Hematopoietic multipotent progenitor cell treated with erythropoietin and hydrocortisone succinate and interleukin-3 and kit ligand, for 8 days (in vitro differentiated cells): ENCODE measurements around the gene BNC2.

Experiments
- DNase-seq: peaks from one replicate; pipeline ENCODE4 v3.0.0-alpha.2; 2015

Gene BNC2

DNA sequence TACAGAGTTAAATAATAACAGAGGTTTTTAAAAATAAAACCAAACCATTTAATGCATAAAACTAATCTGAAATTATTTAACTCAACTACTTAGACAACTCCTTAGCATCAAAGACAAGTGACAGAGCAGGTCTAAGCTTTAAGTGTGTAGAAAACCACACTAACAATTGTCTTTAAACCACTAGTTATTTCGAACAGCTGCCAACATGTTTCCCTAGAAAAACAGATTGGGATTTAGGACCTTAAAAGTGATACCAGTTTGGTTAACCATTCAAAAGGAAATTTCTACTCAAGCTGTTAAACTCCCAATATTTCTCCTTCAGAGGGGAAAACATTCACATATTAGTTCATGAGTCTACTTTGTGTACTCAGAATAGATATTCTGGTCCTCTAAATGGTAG is 208.7 kb downstream of the BNC2 start:
- DNase-seq, result no peak

DNA sequence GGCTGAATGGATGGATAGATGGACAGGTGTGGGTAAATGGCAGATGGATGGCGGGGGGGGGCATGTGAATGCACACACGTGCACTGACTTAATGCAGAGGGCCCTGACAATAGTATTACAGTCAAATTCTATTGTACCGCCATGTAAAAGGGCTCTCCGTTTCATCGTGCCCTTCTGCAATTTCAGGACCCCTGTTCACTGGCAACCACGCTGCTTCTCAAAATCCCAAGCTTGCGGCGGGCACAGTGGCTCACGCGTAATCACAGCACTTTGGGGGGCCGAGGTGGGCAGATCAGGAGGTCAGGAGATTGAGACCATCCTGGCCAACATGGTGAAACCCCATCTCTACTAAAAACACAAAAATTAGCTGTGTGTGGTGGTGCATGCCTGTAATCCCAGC is 211.4 kb downstream of the BNC2 start:
- no peak for DNase-seq

DNA sequence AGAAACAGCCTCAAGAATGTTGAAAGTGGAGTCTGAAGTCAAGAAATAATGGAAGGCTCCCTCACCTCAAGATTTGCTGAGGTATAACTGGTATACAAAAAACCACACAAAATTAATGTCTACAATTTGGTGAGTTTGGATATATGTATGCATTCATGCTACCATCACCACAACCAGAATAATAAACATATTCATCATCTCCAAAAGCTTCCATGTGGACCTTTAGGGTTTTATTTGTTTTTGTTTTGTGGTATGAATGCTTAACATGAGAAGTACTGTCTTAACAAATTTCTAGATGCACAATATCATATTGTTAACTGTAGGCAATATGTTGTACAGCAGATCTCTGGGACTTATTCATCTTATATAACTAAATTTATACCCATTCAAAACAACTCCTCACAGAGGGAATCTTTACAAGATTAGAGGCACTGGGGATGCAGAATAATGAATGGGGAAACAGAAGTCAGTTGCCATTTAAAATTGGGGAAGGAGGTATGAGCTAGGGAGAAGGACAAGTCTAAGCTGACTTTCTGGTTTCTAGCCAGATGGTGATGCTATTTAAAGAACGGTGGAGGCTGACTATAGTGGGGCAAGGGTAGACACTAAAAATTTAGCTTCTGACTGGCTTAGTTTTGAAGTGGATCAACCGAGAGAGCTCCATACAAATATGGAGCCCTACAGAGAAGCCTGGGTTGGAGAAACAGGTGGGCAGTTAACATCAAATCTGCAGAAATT is 213.9 kb downstream of the BNC2 start:
- no peak for DNase-seq

DNA sequence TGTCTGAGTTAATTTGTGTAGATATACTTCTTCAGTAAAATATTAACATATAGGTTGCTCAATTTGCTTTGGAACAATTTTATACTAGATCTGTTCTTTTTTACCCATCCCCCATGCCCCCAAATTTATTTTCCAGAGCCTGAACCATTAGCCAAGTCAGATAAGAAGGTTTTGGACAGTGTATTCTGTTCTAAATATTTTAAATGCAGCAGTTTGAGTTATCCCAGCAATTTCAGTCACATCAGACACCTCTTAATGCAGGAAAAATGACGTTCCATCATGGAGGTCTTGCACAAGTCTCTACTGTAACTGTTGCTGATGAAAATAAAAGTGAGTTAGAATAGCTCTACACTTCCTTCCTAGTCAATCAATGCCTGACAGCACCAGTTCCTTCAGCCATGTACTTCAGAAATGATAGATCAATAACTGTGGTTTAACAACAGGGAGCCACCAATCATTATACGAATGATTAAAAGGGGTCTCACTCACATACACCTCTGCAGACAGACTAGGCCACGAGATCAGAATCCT is 215.8 kb downstream of the BNC2 start:
- no peak for DNase-seq

DNA sequence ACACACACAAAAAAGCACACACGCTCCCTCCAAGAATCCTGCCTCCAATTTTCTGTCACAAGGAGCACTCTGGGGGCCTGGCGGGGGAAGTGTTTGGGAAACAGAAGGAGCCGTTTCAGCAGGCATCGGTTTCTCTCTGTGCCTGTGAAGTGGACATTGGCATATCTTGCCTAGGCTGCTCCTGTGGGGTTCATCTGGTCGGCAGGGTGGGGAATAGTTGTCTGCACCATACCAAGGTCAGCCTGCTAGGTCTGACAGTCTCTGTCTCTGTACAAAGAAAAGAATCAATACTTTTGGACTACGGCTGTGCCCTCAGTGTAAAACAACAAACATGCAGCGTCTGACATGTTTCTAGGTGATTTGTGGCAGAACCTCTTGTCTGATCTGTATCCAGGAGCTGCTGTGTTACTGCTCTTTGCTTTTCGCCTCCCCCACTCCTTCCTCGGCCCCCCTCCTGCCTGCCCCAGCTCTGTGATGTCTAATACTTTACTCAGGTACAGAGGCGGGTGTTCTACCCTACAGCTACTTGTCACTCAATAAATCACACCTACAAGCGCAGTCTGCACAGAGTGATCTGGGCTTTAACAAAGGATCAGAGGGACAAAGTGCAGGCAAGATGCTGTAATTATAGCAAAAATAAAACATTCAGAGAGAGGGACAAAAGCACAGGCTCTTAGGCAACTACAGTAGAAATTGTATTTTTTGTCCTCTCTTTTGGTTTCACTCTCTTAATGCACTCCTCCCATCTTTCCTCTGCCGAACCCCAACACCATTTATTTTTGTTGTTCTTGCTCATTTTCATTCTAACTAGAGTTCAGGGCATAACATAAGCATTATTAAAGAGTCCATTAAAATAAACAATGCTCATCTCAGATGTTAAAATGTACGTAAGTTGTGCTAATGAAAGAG is 216.7 kb downstream of the BNC2 start:
- no peak for DNase-seq

DNA sequence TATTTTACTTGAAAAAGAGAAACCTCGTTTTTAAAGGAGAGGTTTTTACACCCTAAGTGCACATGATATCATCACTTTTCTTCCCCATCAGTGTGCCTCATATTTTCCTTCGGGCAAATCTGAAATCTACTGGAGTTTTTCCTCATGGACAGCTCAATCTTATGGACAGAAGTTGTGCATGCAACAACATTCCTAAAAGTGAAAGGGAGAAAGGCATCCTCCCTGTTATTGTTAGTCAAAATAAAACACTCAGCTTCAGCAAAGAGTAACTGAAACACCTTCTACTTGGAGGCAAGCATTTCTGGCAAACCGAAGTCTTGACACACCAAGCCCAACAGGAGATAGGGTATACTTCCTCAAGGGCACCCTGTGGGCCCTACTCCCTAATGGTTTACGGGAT is 217.9 kb downstream of the BNC2 start:
- no peak for DNase-seq

DNA sequence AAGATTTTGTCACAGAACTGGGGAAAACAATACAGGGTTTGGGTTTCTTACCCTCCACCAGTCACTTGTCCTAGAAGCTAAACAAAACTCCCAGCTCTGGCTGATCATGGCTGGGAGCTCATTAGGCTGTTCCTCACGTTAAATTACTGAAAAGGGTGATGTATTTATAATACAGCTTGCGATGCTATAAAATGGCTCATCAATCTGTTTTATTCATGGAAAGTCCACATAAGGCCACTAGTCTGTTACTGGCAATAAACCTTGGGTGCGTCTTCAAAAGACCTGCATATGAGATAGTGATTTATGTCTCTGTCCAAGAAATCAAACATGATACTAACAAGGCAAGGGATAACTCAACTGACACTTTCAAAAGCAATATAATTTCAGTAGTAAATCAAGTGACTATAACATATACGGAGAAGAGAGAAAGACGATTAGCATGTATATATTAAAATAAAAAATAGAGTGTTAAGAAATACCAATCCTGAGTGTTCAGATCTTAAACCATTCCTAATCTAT is 219.0 kb downstream of the BNC2 start:
- no peak for DNase-seq

DNA sequence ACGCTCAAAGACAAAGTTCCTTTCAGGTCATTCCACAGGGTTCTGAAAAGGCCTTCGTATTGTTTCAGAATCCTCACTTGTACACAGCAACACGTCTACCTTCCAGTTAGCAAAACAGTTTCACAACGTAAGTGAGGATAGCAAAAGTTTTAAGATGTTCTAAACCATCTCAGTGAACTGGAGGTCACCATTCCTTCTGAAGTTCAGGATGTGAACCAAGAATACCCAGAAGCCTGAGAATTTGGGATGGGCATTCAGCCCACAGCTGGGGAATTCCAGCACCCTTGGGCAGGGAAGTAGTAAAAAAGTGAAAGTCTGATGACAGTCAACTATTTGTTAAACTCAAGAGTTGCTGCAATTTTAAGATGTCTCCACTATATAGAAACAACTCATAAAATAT is 224.5 kb downstream of the BNC2 start:
- no peak for DNase-seq

DNA sequence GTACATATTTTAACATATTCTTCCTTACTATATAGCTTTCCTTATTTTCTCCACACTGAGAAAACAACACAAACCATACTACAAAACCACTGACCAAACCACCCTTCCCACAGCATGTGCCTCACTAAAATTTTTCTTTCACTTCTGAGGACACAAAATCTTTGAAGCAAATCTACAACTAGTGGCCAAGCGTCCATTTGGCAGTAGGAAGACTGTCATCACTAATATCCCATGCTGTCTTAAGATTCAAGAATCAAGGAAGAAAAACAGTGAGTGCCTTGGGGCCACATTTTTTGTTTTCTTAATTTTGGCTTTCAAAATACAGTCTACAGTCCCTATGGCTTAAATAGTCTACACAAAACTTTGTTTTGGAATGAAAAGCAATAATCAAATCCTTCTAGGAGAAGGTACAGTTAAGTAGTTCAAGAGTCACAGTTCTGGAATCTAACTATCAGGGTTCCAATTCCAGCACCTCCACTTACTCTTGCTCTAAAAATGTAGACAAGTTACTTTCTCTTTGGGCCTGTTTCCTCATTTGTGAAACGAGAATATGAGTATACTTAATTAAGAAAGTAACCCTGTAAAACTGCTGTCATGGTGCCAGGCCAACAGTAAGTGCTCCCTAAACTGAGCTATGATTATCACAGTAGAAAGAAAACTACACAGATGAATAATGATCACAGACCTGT is 227.9 kb downstream of the BNC2 start:
- no peak for DNase-seq

DNA sequence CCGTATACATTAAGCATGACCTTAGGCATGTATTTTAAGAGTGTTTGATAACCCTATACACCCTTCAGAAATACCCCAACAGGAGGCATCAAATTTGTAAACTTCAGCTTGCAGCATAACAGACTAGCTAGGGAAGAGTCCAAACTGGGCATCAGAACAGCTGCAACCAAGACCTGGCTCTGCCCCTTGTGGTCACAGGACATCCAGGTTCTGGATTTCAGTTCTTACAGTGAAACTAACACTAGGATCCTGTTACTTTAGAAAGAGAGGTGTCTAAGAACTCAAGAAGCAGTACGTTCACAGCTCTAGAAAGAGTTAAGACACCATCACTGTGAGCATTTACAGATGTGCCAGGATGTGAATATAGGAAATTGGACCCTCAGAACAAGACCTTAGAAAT is 229.8 kb downstream of the BNC2 start:
- no peak for DNase-seq

DNA sequence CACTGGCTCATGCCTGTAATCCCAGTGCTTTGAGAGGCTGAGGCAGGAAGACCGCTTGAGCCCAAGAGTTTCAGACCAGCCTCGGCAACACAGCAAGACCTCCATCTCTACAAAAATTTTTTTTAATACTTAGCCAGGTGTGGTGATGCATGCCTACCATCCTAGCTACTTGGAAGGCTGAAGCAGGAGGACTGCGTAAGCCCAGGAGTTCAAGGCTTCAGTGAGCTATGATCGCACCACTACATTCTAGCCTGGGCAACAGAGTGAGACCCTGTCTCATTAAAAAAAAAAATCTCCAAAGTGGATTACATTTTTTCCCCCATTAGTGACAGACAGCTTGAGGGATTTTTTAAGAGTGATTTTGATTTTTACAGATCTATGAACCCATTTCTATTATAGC is 230.8 kb downstream of the BNC2 start:
- no peak for DNase-seq

DNA sequence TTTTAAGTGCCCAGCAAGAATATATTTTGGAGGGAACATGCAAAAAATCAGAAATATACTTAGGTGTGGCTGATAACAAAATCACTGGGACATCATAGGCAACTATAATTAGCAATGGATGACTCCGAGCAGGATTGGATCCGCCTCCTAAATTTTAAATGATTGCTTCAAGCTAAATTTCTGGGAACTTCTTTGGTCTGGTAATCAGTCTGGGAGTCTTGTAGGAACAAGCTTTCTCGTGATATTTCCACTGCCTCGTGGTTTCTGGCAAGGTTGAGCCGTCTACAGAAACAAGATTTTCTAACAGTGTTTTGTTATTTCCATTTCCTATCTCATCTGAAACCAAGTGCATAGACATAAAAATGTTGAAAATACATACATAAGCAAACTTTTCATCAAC is 232.6 kb downstream of the BNC2 start:
- no peak for DNase-seq

DNA sequence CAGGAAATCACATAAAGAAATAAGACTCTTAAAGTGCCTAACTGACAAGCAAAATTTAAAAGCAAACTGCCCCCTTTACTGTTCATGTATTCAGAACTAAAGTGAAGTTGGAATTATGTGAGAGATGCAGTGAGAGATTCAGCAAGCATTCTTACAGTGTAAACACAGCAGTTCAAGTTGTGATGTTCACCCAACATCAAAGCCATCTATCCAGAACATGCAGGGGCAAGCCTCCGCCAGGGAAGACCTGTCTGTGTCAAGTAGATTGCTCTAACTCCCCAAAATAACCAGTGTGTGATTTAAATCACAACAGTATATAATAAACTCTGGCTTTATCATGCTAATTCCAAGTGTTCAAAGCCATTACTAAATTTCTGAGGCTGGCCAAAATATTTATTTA is 233.3 kb downstream of the BNC2 start:
- DNase-seq, result no peak

DNA sequence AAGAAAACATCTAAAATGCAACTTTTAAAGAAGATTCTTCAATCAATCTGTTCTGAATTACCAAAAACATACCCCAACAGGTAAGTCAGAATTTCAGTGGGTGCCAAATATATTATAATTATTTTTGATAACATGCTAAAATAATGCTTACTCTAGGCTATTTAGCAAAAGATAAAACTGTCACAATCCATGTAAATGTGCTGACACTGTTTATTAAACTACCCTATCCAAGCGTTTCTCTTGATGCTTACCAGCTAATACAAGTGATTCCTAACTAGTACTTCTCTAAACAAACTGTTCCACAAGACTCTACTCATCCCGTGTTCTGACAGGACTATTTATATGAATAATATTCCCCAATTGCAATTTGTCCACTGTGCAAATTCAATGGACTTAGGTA is 236.7 kb downstream of the BNC2 start:
- no peak for DNase-seq

DNA sequence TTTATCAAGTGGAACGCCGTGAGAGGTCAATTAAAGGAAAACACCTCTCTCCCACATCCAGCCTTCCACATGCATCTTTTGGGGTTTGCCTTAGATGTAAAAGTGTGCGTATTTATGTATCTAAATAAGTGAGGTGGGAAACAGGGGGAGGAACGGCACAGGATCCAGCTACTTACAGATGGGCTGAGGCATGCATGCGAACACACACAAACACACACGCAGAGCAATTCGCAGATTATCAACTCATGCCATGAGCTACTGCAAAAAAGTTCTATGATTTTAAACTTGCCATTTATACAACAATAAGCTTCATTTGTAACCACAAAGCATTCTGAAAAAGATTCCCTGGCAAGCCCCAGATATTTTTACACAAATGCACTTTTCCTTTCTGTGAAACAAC is 242.1 kb downstream of the BNC2 start:
- DNase-seq, result no peak

DNA sequence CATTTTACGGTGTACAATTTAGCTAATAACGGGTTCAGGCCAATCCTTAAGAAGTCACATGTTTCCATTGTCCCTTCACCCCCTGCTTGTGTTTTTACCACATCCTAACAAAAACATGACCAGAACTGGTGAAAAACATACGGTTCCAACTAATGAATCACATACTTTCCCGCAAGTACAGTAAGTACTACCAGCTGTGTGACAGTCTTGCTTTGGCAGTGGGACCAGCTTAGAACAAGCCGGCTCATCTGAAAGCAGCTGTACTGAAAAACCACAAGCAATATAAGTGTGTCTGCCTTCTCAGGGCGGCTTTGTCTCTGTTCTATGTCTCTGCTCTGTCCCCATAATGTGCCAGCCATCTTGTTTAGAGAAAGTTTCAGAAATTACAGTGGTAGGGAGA is 242.5 kb downstream of the BNC2 start:
- no peak for DNase-seq

DNA sequence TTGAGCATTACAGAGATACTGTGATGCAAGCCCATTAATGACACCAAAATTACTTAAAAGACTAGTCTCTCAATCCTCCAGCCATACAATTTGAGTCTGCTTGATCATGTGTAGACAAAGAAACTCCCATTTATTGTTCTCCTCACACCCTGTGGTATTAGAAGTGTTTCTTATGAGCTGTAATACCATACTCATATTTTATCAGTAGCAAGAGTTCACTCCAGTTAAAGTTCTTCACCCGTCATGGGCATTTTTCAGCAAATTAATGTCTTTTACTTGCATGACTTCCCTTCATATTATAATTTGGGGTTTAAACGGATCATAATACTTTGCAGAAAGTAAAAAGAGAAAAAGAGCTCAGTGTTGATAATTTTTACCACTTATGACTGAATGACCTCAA is 242.9 kb downstream of the BNC2 start:
- DNase-seq, result no peak

DNA sequence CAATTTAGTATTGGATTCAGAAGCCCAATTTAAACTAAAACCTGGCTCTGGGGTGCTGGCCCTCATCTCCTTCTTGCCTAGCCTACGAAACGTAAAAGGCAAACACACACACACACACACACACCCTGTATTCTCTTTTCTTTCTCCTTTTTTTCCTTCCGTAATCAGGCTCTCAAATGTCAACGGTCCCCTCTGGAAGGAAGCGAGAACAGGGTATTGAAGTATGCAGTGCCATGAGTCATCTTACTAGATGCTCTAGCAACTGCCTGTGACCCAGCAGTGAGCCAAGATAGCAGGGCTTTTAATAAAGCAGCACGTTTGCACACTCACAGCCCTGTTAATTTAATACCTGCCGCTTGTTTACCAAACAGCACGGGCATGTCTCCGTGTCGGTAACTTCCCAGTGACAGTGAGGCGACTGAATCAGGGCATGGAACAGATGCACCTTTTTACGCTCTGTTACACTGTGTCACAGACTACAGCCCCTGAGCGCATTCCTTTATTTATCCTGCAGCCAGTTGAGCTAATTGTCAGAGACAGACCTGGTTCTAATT is 243.8 kb downstream of the BNC2 start:
- DNase-seq, result no peak

DNA sequence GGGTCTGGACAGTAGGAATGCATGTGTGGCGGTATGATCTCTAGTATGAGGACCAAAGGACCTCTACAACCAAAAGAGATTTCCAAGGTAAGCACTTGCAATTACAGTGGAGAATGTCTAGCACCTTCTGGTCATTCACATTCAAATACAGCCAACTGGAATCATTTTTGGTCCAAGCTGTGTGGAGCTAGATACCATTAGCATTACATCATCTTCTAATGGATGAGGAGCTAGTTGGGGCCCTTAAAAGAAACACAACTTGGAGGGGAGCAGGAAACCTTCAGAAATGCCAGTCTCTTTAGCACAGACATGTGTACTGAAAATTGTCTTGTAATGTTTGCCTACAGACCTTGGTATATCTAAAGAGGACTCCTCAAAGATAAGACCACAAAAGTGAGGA is 244.7 kb downstream of the BNC2 start:
- DNase-seq, result no peak

DNA sequence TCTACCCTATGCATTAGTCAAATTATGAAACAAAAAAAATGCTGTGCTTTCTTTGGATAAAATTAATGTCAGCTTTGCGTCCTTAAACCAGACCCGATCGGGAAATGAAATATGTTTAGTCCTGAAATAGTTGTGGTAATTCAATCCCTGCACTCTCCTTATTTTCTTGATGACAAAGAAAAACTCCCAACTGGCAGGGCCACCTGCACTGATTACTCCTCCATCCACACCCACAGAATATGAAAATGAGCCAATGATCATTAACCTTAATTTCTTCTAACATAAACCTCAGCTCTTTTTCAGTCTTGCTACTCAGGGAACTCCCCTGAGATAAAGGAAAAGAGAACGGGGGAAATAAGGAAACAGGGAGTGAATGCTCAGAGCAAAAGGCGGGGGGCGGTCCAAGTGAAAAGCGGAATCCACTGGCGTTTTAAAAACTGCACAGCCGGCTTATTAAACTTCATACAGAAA is 245.3 kb downstream of the BNC2 start:
- DNase-seq, result no peak

DNA sequence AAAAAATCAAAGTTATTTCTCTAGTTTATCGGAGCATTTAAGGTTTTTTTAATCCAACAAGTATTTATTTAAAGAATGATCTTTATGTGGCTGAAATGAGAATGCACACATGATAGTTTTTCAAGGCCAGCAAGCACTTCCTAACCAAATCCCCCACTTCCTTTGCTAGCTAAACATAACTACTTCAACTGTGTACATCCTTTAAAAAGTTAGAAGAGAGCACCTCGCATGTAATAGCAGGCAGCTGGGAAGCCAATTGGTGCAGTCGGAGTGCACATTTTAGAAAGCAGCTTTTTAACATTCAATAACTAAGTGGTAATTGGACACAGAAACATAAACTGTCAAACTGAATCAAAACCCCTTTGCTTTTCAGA is 245.7 kb downstream of the BNC2 start:
- no peak for DNase-seq

DNA sequence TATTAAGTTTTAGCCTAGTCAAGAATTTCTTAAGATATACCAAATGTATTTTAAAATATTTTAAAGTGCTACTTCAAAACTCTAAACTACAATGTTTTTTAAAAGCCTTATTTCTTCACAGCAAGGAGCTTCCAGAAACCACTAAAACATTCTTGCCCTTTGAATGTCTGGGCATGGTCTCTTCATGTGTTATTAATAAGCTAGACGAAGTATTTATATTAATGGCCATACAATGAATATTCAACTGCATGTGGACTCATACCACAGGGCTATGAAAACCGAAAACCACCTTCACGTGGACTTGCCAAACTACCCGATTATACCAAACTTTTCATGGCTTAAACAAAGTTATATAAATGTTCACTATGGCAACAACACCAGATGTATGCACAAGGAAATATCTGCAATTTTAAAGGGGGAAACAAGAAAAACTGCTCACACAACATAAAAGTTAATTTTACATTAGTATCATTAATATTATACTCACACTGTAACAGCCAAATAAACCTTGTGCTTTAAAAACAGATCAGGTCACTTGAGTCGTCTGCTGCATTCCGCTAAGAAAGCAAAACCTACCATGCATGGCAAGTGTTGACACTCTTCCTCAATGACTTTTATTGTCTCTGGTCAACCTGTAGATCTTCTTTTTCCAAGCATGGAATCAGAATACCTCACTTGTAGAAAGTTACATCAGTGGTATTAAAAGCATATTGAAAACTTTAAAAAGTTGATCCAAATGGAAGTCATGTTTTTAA is 246.3 kb downstream of the BNC2 start:
- DNase-seq, result no peak
